ENCODE results near the gene ZPBP.

ZPBP gene

DNA sequence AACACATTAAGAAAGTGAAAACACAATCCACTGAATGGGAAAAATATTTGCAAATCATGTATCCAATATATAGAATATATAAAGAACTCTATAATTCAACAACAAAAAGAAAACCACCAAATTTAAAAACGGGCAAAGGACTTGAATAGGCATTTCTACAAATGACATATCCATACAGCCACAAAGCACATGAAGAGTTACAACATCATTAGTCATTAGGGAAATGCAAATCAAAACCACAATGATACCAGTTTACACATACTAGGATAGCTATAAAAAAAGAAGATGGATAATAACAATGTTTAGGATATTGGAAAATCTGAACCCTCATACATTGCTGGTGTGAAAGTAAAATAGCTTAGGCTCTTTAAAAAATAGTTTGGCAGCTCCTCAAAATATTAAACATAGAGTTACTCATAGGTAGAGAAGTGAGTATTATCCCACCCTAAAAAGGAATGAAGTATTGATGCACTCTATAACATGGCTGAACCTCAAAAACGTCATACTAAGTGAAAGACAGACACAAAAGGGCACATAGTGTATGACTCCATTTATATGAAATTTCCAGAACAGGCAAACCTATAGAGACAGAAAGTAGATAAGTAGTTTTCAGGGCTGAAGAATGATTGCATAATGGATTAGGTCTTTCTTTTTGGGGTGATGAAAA, 4.5 kb downstream of the ZPBP start:
- no peak for DNase-seq (ENCODE audit: extremely low read depth, low read depth)
- no peak for TF ChIP-seq CTCF (IDR thresholded peaks at IDR 0.05; ENCODE audit: low read depth, low read length, missing control alignments)
- no peak overlapping the region for H3K4me3 ChIP-seq (replicated peaks; ENCODE audit: low read depth, low read length)

DNA sequence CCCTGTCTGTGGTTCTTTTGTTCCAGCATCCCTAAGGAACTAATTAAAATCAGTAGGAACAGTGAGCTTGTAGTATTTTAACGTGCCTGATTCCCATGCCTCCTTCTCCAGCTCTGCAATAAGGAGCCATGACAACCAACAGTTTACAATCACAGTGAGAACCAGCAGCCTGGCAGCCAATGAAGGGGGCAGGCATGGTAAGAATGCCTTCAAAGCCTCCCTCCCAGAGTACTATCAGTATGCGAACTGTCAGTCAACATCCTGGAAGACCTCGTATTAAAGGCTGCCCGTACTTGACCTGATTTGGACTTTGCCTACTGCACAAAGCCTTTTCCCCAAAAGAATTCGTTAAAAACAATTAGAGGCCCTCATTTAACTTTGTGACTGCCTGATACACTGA, 7.7 kb downstream of the ZPBP start:
- TF ChIP-seq CTCF (IDR thresholded peaks at IDR 0.05; ENCODE audit: low read depth, low read length, missing control alignments): no peak
- DNase-seq (ENCODE audit: extremely low read depth, low read depth): no peak
- no peak overlapping the region for H3K4me3 ChIP-seq (replicated peaks; ENCODE audit: low read depth, low read length)

GRCh38 chr7:50073093-50073492, 20.0 kb downstream of the ZPBP start:
- DNase-seq (ENCODE audit: extremely low read depth, low read depth): no peak
- no peak for TF ChIP-seq CTCF (IDR thresholded peaks at IDR 0.05; ENCODE audit: low read depth, low read length, missing control alignments)
- H3K4me3 ChIP-seq (replicated peaks; ENCODE audit: low read depth, low read length): no peak overlapping the region

DNA sequence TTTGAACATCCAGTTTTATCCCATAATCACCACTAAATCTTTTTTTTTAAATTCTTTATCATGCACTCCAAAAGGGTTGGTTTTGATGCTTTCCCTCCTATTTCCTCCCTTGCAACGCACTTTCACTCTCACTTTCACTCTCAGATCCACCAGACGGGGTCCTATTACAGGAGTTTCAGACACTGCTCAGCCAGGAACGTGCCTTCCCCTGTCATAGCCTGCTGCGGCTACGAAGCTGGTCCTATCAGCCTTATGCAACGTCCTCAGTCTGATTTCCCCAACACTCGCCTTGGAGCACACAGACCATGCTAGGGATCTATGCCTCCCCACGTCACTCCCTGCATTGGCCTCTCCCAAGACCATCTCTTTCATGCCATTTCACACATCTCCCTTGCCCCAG, 23.4 kb downstream of the ZPBP start:
- DNase-seq (ENCODE audit: extremely low read depth, low read depth): no peak
- TF ChIP-seq CTCF (IDR thresholded peaks at IDR 0.05; ENCODE audit: low read depth, low read length, missing control alignments): no peak
- no peak overlapping the region for H3K4me3 ChIP-seq (replicated peaks; ENCODE audit: low read depth, low read length)

GRCh38 chr7:50068850-50069551, 24.0 kb downstream of the ZPBP start:
- no peak for DNase-seq (ENCODE audit: extremely low read depth, low read depth)
- no peak for TF ChIP-seq CTCF (IDR thresholded peaks at IDR 0.05; ENCODE audit: low read depth, low read length, missing control alignments)
- no peak overlapping the region for H3K4me3 ChIP-seq (replicated peaks; ENCODE audit: low read depth, low read length)

- no peak for TF ChIP-seq CTCF (IDR thresholded peaks at IDR 0.05; ENCODE audit: low read depth, low read length, missing control alignments)
- no peak for DNase-seq (ENCODE audit: extremely low read depth, low read depth)
- no peak overlapping the region for H3K4me3 ChIP-seq (replicated peaks; ENCODE audit: low read depth, low read length)
Measured at GRCh38 chr7:50068026-50068425, 25.0 kb downstream of the ZPBP start.
